ENCODE measurements around the gene OSBPL8. TPM values are rescaled to one million over a fixed set of nuclear protein-coding genes. Genes with fewer than 3 reads are reported as not detected.

The OSBPL8 gene
- total RNA-seq, 1 donor = 204 TPM

- Histone ChIP-seq H4K20me1 (ENCODE audit: insufficient read depth, low read length) (peaks cover 13% of the 10 kb centered on the region), H2AFZ (ENCODE audit: low read length) (no peak overlapping the region), H3K27me3 (ENCODE audit: insufficient read depth, low read length) (no peaks in the 10 kb centered on the region), H3K36me3 (ENCODE audit: insufficient read depth, low read length) (no peaks in the 10 kb centered on the region), H3K27ac (ENCODE audit: low read depth, low read length) (no peak overlapping the region), H3K4me1 (ENCODE audit: insufficient read depth, low read length) (no peaks in the 10 kb centered on the region), H3K4me3 (ENCODE audit: insufficient read depth, low read length) (no peak overlapping the region), H3K4me2 (ENCODE audit: insufficient read depth, low read length) (no peak overlapping the region), H3K9me3 (ENCODE audit: low read depth, low read length) (no peaks in the 10 kb centered on the region), H3K79me2 (ENCODE audit: insufficient read depth, low read length) (peaks cover 80% of the 10 kb centered on the region)
- no peak for TF ChIP-seq CTCF (IDR thresholded peaks at IDR 0.05; ENCODE audit: extremely low read depth, low read depth, low read length)
- DNase-seq (ENCODE audit: insufficient read length, low spot score, missing footprints) = no peak
Measured at GRCh38 chr12:76535170-76535569, 24.4 kb downstream of the OSBPL8 start.

- H3K27ac ChIP-seq (ENCODE audit: low read depth, low read length) = no peak overlapping the region
- no peak for TF ChIP-seq CTCF (IDR thresholded peaks at IDR 0.05; ENCODE audit: extremely low read depth, low read depth, low read length)
- peaks cover 11% of the 10 kb centered on the region for H4K20me1 ChIP-seq (ENCODE audit: insufficient read depth, low read length)
- no peak overlapping the region for H2AFZ ChIP-seq (ENCODE audit: low read length)
- H3K4me3 ChIP-seq (ENCODE audit: insufficient read depth, low read length) = no peak overlapping the region
- no peak for DNase-seq (ENCODE audit: insufficient read length, low spot score, missing footprints)
- H3K9me3 ChIP-seq (ENCODE audit: low read depth, low read length) = no peaks in the 10 kb centered on the region
- no peaks in the 10 kb centered on the region for H3K27me3 ChIP-seq (ENCODE audit: insufficient read depth, low read length)
- H3K4me2 ChIP-seq (ENCODE audit: insufficient read depth, low read length) = no peak overlapping the region
- H3K79me2 ChIP-seq (ENCODE audit: insufficient read depth, low read length) = peaks cover 80% of the 10 kb centered on the region
- no peaks in the 10 kb centered on the region for H3K4me1 ChIP-seq (ENCODE audit: insufficient read depth, low read length)
- H3K36me3 ChIP-seq (ENCODE audit: insufficient read depth, low read length) = no peaks in the 10 kb centered on the region
Measured at GRCh38 chr12:76533331-76533730, 26.2 kb downstream of the OSBPL8 start.

- Histone ChIP-seq H3K4me2 (ENCODE audit: insufficient read depth, low read length) (no peak overlapping the region), H3K27me3 (ENCODE audit: insufficient read depth, low read length) (no peaks in the 10 kb centered on the region), H3K27ac (ENCODE audit: low read depth, low read length) (no peak overlapping the region), H3K9me3 (ENCODE audit: low read depth, low read length) (no peaks in the 10 kb centered on the region), H3K79me2 (ENCODE audit: insufficient read depth, low read length) (peaks cover 79% of the 10 kb centered on the region), H3K36me3 (ENCODE audit: insufficient read depth, low read length) (no peaks in the 10 kb centered on the region), H2AFZ (ENCODE audit: low read length) (no peak overlapping the region), H4K20me1 (ENCODE audit: insufficient read depth, low read length) (peaks cover 11% of the 10 kb centered on the region), H3K4me3 (ENCODE audit: insufficient read depth, low read length) (no peak overlapping the region), H3K4me1 (ENCODE audit: insufficient read depth, low read length) (no peaks in the 10 kb centered on the region)
- TF ChIP-seq CTCF (IDR thresholded peaks at IDR 0.05; ENCODE audit: extremely low read depth, low read depth, low read length) = no peak
- no peak for DNase-seq (ENCODE audit: insufficient read length, low spot score, missing footprints)
Measured at GRCh38 chr12:76532520-76532919, 27.1 kb downstream of the OSBPL8 start.

GRCh38 chr12:76531056-76531455 lies 28.5 kb downstream of the OSBPL8 start:
- H3K36me3 ChIP-seq (ENCODE audit: insufficient read depth, low read length) = peaks cover 3% of the 10 kb centered on the region
- H4K20me1 ChIP-seq (ENCODE audit: insufficient read depth, low read length) = peaks cover 11% of the 10 kb centered on the region
- no peaks in the 10 kb centered on the region for H3K27me3 ChIP-seq (ENCODE audit: insufficient read depth, low read length)
- H3K79me2 ChIP-seq (ENCODE audit: insufficient read depth, low read length) = peaks cover 76% of the 10 kb centered on the region
- no peak overlapping the region for H3K4me3 ChIP-seq (ENCODE audit: insufficient read depth, low read length)
- H3K27ac ChIP-seq (ENCODE audit: low read depth, low read length) = no peak overlapping the region
- TF ChIP-seq CTCF (IDR thresholded peaks at IDR 0.05; ENCODE audit: extremely low read depth, low read depth, low read length) = no peak
- no peak for DNase-seq (ENCODE audit: insufficient read length, low spot score, missing footprints)
- H2AFZ ChIP-seq (ENCODE audit: low read length) = no peak overlapping the region
- no peak overlapping the region for H3K4me2 ChIP-seq (ENCODE audit: insufficient read depth, low read length)
- no peaks in the 10 kb centered on the region for H3K9me3 ChIP-seq (ENCODE audit: low read depth, low read length)
- no peaks in the 10 kb centered on the region for H3K4me1 ChIP-seq (ENCODE audit: insufficient read depth, low read length)
